NCI-H2081 treated with DMSO at 0.1 percent for 48 hours (cell line): ENCODE data around the gene NGEF.
"Not testable (repeated sequence)": the region's sequence is repeated elsewhere in the genome, so short reads cannot be mapped to it uniquely, and the experiment has no call there.

Experiments
- DNase-seq: peaks from one replicate; lab custom pipeline; 2025; lab: John Stamatoyannopoulos, UW

Gene NGEF

GRCh38 chr2:233013027-233013461 lies at the start of gene NGEF:
Gene NGEF (minus strand): TSS chr2:233013256. CDS start chr2:232974890, 38,366 bp downstream.
- DNase-seq = no peak

- DNase-seq = no peak
Measured at GRCh38 chr2:233062451-233062850, 49.4 kb upstream of the NGEF start.

- DNase-seq = no peak
Measured at GRCh38 chr2:233061591-233062450, 48.8 kb upstream of the NGEF start.

- no peak for DNase-seq
Measured at GRCh38 chr2:233060980-233061590, 48.0 kb upstream of the NGEF start.

GRCh38 chr2:233060501-233060979 lies 47.5 kb upstream of the NGEF start:
- DNase-seq = no peak

GRCh38 chr2:233059797-233060500 lies 46.9 kb upstream of the NGEF start, which contains the start of gene INPP5D:
Gene INPP5D (plus strand): TSS chr2:233060342. CDS start chr2:233060479, 137 bp downstream.
- no peak for DNase-seq

DNA sequence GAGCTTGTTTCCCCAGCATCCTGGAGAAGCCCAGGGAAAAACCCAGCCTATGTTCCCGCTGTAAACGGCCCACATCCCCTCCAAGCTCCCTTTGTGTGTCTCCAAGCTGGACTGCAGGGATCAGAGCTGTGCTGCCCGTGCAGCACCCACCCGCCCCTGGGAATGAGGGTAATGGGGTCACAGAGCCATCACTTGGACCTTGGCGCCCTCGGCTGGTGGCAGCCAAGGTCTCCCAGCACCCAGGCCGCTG lies 46.4 kb upstream of the NGEF start:
- no peak for DNase-seq

- no peak for DNase-seq
Measured at GRCh38 chr2:233058717-233059546, 45.9 kb upstream of the NGEF start.

DNA sequence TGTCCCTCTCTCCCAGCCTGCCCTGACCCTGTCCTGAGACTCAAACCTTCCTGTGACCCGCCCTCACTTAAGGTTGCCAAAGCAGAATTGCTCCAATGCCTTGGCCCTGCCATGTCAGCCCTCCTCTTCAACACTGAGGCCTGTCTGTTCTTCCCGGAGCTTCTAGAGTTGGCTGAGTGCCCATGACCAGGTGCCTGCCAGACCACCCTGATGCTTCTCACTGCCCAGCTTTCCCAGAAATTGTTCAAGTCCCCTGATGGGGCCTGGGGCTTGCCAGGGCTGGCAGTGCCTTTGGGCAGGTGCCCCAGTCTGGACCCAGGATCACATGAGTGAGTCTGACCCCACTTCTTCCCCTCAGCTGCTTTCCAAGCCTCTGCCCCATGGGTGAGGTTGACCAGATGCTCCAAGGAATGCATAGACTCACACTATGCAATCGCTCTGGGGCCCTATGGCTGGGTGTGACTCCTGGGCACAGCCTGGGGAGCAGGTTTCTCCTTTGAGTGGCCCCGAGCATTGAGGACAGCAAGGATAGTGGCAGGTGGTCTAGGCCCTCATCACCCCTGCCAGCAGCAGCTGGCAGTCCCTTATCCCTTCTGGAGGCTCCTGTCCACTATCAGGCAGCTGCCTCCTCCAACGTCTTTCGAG lies 44.0 kb upstream of the NGEF start:
- DNase-seq = no peak

DNA sequence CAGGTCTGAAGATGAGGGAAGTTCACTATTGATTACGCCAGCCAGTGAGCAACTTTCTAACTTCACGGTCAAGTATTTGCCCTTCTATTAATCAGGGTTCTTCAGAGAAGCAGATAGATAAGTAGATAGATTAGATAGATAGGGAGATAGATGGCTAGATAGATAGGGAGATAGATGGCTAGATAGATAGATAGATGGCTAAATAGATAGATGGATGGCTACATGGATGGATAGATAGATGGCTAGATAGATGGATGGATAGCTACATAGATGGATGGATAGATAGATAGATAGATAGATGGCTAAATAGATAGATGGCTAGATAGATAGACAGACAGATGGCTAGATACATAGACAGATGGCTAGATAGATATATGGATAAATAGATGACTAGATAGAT lies 42.3 kb upstream of the NGEF start:
- no peak for DNase-seq

DNA sequence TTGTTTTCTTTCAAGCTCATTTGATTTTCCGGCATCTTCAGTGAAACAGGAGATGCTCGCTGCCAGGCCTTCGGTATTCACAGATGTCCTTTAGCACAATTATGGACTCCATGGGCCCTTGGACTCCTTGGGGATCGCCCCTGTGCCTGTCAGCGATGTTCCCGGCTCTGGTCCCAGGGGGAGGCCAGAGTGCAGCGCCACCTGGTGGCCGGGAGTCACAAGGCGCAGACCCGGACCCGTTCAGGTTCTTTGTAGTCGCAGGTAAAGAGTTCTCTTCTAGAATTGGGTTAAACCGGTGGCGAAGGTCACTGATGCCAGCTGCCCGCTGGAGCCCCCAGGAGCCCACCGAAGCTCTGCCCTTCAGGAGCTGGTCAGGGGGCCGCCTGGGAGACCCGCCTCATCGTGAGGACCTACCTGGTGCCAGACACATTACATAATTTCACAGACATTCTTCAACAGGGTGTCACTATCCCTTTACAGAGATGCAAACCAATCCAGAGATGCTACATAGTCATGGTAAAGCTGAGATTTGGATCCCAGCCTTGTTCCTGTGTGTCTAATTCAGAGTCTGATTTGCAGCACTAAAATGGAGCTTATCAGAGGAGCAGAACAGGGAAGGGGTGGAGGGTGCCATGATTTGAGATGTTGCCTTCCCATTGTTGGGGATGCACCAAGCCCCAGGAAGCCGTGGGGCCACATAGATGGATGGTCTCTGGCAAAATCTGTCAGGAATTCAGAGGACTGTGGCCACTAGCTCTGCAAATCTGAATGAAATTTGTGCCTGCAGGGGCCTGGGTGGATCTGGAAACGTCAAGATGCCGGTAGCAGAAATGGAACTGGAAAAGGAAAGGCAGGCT lies 41.1 kb upstream of the NGEF start:
- no peak for DNase-seq

- DNase-seq = not testable (repeated sequence)
Measured at GRCh38 chr2:233052517-233052916, 39.5 kb upstream of the NGEF start.

GRCh38 chr2:233051241-233052149 lies 38.4 kb upstream of the NGEF start:
- no peak for DNase-seq

DNA sequence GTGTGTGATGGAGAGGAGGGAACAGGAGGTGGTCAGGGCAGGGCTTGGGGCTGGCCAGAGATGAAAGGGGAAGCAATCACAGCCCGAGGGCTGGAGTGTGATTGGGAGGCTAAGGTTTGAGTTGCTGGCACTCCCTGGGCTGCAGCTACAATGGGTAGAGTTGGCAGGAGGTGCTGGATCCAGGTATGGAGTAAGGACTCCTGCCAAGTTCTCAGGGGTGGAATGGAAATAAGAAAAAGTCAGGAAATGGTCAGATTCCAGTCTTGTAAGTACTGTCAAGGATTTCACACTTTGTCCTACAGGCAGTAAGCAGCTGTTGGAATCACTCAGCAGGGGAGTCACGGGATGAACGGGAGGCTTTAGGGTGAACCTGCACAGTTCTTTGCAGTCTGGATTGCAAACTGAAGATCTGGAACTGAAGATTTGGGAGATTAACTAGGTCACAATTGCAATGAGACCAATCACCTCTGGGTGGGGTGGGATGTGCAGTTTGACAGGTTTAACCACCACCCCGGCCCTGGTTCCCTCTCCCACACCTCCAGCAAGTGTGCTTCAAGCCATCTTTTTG lies 36.2 kb upstream of the NGEF start:
- DNase-seq = no peak

DNA sequence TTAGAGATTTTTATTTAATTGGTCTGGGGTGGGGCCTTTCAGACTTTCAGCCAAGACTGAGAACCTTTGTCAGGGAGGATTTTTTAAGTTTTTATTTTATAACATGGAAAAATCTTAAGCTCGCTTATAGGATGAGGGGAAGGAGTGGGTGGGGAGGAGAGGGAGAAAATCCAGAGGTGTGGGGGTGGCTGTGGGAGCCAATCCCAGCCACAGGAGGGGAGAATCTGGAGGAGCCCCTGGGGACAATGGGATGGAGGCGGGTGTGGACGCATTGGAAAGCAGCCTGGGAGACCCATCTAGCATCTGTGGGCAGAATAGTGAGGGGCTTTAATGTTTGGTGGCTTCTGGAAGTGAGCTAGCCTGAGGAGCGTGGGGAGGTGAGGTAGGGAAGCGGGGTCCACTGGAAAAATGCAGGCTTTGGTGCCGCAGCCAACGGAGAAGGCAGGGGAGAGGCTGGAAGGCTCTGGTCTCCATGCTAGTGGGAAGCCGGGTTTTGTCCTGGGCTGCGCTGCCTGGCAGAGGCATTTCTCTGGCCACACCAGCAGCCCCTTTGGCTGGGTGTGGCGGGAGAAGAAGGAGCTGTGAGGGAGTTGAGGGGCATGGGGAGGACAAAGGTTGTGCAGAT lies 35.6 kb upstream of the NGEF start:
- no peak for DNase-seq

DNA sequence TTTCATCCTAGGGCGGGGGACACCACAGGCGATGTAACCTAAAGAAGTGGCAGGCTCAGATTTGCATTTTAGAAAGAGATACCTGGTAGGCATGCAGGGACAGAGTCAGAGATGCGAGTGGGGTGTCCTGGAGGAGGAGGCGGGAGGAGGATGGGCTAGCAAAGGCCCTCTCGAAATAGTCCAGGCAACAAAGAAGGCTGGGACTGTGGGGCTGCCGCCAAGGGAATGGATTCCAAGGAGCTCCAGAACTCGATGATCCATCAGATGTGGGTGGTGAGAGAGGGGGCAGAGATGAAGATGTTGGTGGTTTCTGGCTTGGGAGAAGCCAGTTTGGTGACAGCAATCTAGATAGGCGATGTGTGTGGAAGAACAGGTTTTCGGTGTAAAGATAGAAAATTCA lies 34.6 kb upstream of the NGEF start:
- no peak for DNase-seq

DNA sequence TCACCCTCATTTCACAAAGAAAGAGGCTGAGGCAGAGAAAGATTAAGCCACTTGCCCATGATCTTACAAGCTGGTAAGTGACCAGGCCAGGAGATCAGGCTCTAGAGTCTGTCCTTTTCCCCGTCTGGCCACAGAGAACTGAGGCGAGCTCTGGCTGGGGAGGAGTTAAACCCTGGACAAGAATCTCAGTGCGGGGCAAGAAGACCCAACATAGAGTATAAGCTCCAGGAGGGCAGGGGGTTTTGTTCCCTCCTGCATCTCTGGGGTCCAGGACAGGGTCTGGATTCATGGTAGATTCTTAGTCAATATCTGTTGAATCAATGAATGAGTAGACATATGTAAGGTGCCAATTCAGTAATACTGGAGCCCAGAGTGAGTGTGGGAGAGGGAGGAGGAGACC lies 34.1 kb upstream of the NGEF start:
- no peak for DNase-seq

DNA sequence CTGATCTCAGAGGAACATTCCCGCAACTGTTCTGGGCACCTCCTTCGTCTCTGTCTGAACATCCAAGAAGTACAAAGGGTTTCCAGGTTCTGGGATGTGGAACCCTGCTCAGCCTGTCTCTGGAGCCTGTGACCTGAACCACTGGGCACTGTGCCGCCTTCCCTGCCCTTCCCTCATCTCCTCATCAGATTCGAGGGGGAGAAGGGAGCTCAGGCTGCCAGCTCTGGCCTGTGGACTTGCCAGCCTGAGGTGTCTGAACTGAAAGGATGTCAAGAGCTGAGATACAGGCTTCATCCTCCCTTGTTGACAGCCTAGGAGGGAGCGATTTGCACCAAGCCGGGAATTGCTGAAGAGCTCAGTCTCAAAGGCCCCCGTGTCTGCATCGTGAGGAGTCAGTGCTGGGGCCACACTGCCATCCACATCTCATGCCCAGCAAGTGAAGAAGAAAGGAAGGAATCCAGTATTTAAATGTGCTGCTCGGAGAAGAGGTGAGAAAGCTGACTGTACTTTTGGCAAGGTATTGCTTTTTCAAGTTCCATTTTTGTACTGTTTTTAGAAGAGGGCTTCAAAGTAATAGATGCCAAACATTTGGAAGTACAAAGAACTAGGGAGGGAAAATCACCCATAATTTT lies 32.0 kb upstream of the NGEF start:
- no peak for DNase-seq
